CD14-positive monocyte (primary cell): ENCODE results near the gene RGCC. TPM values are rescaled to one million over a fixed set of nuclear protein-coding genes. Genes with fewer than 3 reads are reported as not detected.

Experiments used
- DNase-seq, 3 donors: peaks; one replicate each; pipeline ENCODE4 v3.0.0-alpha.2; 2011 to 2022
- H2AFZ ChIP-seq: 2 replicates; pipeline ENCODE4 v1.6.0; 2012; ENCODE audit warnings: mild to moderate bottlenecking, low read depth, low read length, inconsistent platforms; ENCODE audit not compliant: insufficient read depth, poor library complexity, severe bottlenecking
- H3K27ac ChIP-seq, 2 donors: 1 replicate in 1 of 2; 2 replicates in 1 of 2; pipeline ENCODE4 v1.5.1; 2012 to 2013; ENCODE audit warnings: low read length in 2 of 2, control low read depth in 1 of 2, inconsistent platforms in 1 of 2, low read depth in 1 of 2, mild to moderate bottlenecking in 1 of 2
- H3K27me3 ChIP-seq, 2 donors: one replicate each; pipeline versions ENCODE4 v1.6.0 to v1.6.1; 2011 to 2013; ENCODE audit warnings: low read length in 2 of 2; ENCODE audit not compliant: control insufficient read depth in 2 of 2, insufficient read depth in 2 of 2
- H3K36me3 ChIP-seq, 2 donors: replicated peaks in 1 of 2; 1 replicate in 1 of 2; 2 replicates in 1 of 2; pipeline versions ENCODE4 v1.5.1 to v1.6.1; 2012 to 2013; ENCODE audit warnings: low read length in 2 of 2, control low read depth in 1 of 2, inconsistent platforms in 1 of 2, mild to moderate bottlenecking in 1 of 2; ENCODE audit not compliant: insufficient read depth in 2 of 2, control insufficient read depth in 1 of 2
- H3K4me1 ChIP-seq, 2 donors: 1 replicate in 1 of 2; 2 replicates in 1 of 2; pipeline versions ENCODE4 v1.5.1 to v1.6.1; 2012 to 2013; ENCODE audit warnings: low read length in 2 of 2, control low read depth in 1 of 2, inconsistent platforms in 1 of 2, mild to moderate bottlenecking in 1 of 2, moderate library complexity in 1 of 2; ENCODE audit not compliant: insufficient read depth in 2 of 2, control insufficient read depth in 1 of 2
- H3K4me2 ChIP-seq: replicated peaks from 2 replicates; pipeline ENCODE3; 2012; ENCODE audit warnings: low read length, moderate library complexity, mild to moderate bottlenecking; ENCODE audit not compliant: poor library complexity, severe bottlenecking; ENCODE audit errors: extremely low read depth
- H3K4me3 ChIP-seq, 3 experiments: fragments of 200-600 bp in 1 of 3; sonication (generic) in 1 of 3; replicated peaks in 1 of 3; 1 replicate in 2 of 3; 2 replicates in 1 of 3; pipeline ENCODE4 v1.5.1; 2011 to 2013; ENCODE audit warnings: low read length in 3 of 3, mild to moderate bottlenecking in 3 of 3, control low read depth in 2 of 3, low read depth in 2 of 3, inconsistent platforms in 1 of 3, moderate library complexity in 1 of 3
- H3K79me2 ChIP-seq: 2 replicates; pipeline ENCODE4 v1.6.0; 2012; ENCODE audit warnings: mild to moderate bottlenecking, control low read depth, inconsistent platforms, low read length, moderate library complexity; ENCODE audit not compliant: insufficient read depth
- H3K9ac ChIP-seq: 2 replicates; pipeline ENCODE4 v1.6.0; 2017; ENCODE audit warnings: low read length, mild to moderate bottlenecking; ENCODE audit not compliant: insufficient read depth, poor library complexity, severe bottlenecking
- H3K9me3 ChIP-seq, 2 donors: replicated peaks in 1 of 2; 1 replicate in 1 of 2; 2 replicates in 1 of 2; pipeline versions ENCODE4 v1.5.1 to v1.6.1; 2012 to 2013; ENCODE audit warnings: low read length in 2 of 2, control low read depth in 1 of 2; ENCODE audit not compliant: control insufficient read depth in 1 of 2, insufficient read depth in 1 of 2
- H4K20me1 ChIP-seq: 2 replicates; pipeline ENCODE4 v1.6.0; 2012; ENCODE audit warnings: mild to moderate bottlenecking, low read length, control low read depth, moderate library complexity; ENCODE audit not compliant: insufficient read depth
- H3K27ac Mint-ChIP-seq, 7 donors: one replicate each; pipeline ENCODE4 v1.8.0; 2020; ENCODE audit warnings: mild to moderate bottlenecking in 7 of 7, mixed read lengths in 7 of 7, moderate library complexity in 6 of 7, inconsistent platforms in 2 of 7
- H3K27me3 Mint-ChIP-seq, 3 donors: one replicate each; pipeline ENCODE4 v1.8.0; 2021 to 2022; ENCODE audit warnings: low read depth in 3 of 3, mild to moderate bottlenecking in 3 of 3, mixed read lengths in 3 of 3, moderate library complexity in 3 of 3, inconsistent platforms in 1 of 3
- H3K36me3 Mint-ChIP-seq, 2 donors: one replicate each; pipeline ENCODE4 v1.8.0; 2020; ENCODE audit warnings: mixed read lengths in 2 of 2, inconsistent platforms in 1 of 2, mild to moderate bottlenecking in 1 of 2
- H3K4me1 Mint-ChIP-seq: one replicate; pipeline ENCODE4 v1.8.0; 2020; ENCODE audit warnings: mild to moderate bottlenecking, mixed read lengths
- H3K4me3 Mint-ChIP-seq, 2 donors: one replicate each; pipeline ENCODE4 v1.8.0; 2020; ENCODE audit warnings: mild to moderate bottlenecking in 2 of 2, mixed read lengths in 2 of 2, moderate library complexity in 1 of 2
- H3K9me3 Mint-ChIP-seq, 7 donors: one replicate each; pipeline ENCODE4 v1.8.0; 2020 to 2022; ENCODE audit warnings: mixed read lengths in 7 of 7, mild to moderate bottlenecking in 6 of 7, moderate library complexity in 6 of 7, inconsistent platforms in 2 of 7
- CTCF ChIP-seq: fragments of 200-600 bp; IDR thresholded peaks from one replicate; pipeline ENCODE4 v1.8.0; 2022; ENCODE audit warnings: antibody characterized with exemption, mild to moderate bottlenecking
- WGBS: methylation state at CpG from one replicate; pipeline ENCODE4 v1.1.5; 2013; ENCODE audit warnings: missing lambda C conversion rate; ENCODE audit not compliant: insufficient coverage; 5-methylcytosine and 5-hydroxymethylcytosine counted together
- intact Hi-C, 2 donors: fragments of 100-400 bp; cut with micrococcal nuclease; formaldehyde crosslinking; loops; one replicate each; pipeline versions ENCODE4 v1.15.0 to v1.15.1; 2023
- polyA plus RNA-seq, 3 donors: library from polyadenylated mRNA; depleted of rRNA in 1 of 3; unstranded in 2 of 3; stranded (reverse) in 1 of 3; fragments of 300-500 nt in 2 of 3; fragments of >200 nt in 1 of 3; fragmentation: Illumina TruSeq in 2 of 3; gene quantifications; 1 replicate in 2 of 3; 2 replicates in 1 of 3; pipeline ENCODE4 v1.2.3, GENCODE V29; 2012 to 2021

Gene RGCC
- polyA plus RNA-seq, 3 donors = 4.3 to 49.5 (median 26.0) TPM

GRCh38 chr13:41499452-41499851, 42.1 kb downstream of the RGCC start:
- Mint-ChIP-seq H3K4me3 (no peak overlapping the region), H3K27ac (peak overlapping the region in 1 of 7 donors; percentile 22), H3K27me3 (peaks cover 2 to 4% (median 4%) of the 10 kb centered on the region in 3 donors), H3K9me3 (peaks cover 3 to 9% (median 5%) of the 10 kb centered on the region in 7 donors), H3K4me1 (peaks cover 27% of the 10 kb centered on the region), H3K36me3 (no peaks in the 10 kb centered on the region)
- no peak for DNase-seq
- no peak overlapping the region for H3K27ac ChIP-seq
- H3K4me2 ChIP-seq = no peak overlapping the region
- H3K4me1 ChIP-seq = peaks cover 12 to 20% of the 10 kb centered on the region in 2 donors
- WGBS = 92% methylated on average over 5 of the region's 5 CpGs
- no peaks in the 10 kb centered on the region for H4K20me1 ChIP-seq
- H3K36me3 ChIP-seq = no peaks in the 10 kb centered on the region
- H3K4me3 ChIP-seq = no peak overlapping the region
- peaks cover 0 to 7% of the 10 kb centered on the region in 2 donors for H3K9me3 ChIP-seq
- no peak overlapping the region for H2AFZ ChIP-seq
- no peaks in the 10 kb centered on the region for H3K27me3 ChIP-seq
- H3K79me2 ChIP-seq = no peaks in the 10 kb centered on the region
- TF ChIP-seq CTCF = no peak
- H3K9ac ChIP-seq = no peak overlapping the region
- intact Hi-C loops = loop anchor here (10.0 kb wide), 2 partner anchors 85 to 155 kb away; no protein-coding TSS in a partner anchor

- H3K4me1 Mint-ChIP-seq = peaks cover 27% of the 10 kb centered on the region
- WGBS = 60% methylated on average over 2 of the region's 5 CpGs
- intact Hi-C loops = no loop called here
- Histone ChIP-seq H3K79me2 (no peaks in the 10 kb centered on the region), H4K20me1 (no peaks in the 10 kb centered on the region), H3K36me3 (no peaks in the 10 kb centered on the region), H3K27me3 (no peaks in the 10 kb centered on the region), H3K4me3 (no peak overlapping the region), H3K27ac (no peak overlapping the region), H3K9me3 (peaks cover 0 to 7% of the 10 kb centered on the region in 2 donors), H3K9ac (no peak overlapping the region), H3K4me1 (peaks cover 12 to 20% of the 10 kb centered on the region in 2 donors), H2AFZ (no peak overlapping the region), H3K4me2 (no peak overlapping the region)
- no peak for TF ChIP-seq CTCF
- no peak overlapping the region for H3K4me3 Mint-ChIP-seq
- H3K36me3 Mint-ChIP-seq = no peaks in the 10 kb centered on the region
- peak in 1 of 3 donors; percentile 18 for DNase-seq
- H3K9me3 Mint-ChIP-seq = peaks cover 5 to 13% (median 6%) of the 10 kb centered on the region in 7 donors
- peak overlapping the region in 1 of 7 donors; percentile 70 for H3K27ac Mint-ChIP-seq
- H3K27me3 Mint-ChIP-seq = peaks cover 2 to 4% (median 4%) of the 10 kb centered on the region in 3 donors
Measured at GRCh38 chr13:41500511-41500910, 43.2 kb downstream of the RGCC start.
